ENCODE measurements around the gene ELMO1.

Gene ELMO1

DNA sequence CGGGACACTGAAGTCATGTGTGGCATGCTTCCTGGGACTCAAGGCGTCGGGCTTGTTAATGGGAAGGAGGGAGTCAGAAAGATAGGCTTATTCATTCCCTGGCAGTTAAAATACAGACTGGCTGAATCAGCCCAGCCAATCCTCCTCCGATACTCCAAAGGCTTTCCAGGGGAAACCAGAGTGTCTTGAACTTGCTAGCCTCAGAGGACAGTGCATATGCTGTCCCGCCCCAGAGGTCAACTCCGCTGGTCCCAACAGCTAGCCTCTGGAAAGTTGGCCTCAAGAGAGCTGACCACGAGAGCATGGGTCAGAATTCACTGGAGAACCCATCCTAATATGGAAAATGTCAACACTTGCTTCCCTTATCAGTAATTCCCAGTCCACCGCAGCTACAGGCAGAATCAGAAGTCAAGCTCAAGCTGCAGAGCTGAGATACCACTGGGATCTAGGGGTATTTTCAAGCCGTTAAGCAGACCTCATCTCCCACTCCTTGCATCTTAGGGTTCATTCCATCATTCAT lies 43.0 kb downstream of the ELMO1 start:
- DNase-seq: no peak

DNA sequence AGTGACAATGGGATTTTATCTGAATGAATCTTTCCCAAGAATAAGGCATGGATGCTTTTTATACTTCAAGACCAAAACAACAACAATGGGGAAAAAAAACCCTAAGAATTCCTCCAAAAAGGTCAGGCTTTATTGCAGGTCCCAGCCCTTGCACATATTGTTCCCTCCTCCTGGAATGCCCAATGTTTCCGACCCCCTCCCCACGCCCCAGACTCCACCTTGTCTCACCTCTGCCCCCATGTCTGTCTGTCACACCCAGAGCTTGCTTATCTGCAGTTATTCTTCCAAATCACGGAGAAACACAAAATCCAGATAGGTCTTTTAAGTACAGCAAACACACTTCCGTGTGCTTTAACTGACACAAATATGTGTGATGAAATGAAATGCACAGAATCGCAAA lies 43.5 kb downstream of the ELMO1 start:
- DNase-seq: no peak

DNA sequence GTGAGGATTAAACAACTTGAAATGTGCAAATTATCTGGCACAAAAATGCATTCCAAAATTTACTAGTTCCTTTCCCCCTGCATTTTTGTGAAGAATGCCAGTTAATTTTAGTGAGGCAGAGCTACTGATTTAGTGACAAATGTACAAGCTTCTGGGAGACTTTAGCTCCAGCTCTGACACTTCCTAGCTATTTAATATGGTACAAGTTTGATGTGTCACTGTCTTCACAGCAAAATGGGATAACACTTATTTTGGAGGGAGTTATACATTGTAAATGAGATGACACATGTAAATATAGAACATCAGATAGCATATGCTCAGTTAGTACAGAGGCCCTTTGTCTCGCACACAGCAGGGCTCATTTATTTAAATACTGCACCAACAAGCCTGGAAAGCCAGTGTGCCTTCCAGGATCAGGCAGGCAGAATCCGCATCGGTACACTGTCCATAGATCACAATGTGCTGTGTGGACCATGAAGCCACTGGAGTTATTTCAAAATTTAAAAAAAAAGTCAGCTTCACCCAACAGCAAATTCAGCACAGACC lies 48.7 kb downstream of the ELMO1 start:
- no peak for DNase-seq

DNA sequence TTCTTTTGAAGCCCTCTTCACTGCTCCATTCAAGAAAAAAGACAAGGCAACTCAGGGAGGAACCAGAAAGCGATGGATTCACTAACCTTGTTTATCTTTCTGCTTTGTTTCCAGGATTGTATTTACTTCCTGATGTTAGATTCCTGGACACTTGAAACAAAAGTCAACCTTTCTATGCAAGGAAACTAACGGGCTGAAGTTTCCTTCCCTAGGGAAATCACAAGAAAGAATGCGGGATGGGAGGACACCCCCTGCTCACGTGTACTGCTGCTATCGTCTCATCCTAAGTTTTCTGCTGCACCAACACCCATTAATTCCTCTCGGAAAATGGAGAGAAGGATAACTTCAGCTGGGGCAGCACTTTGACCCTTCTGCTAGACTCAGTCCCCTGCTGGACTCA lies 50.3 kb downstream of the ELMO1 start:
- no peak for DNase-seq

DNA sequence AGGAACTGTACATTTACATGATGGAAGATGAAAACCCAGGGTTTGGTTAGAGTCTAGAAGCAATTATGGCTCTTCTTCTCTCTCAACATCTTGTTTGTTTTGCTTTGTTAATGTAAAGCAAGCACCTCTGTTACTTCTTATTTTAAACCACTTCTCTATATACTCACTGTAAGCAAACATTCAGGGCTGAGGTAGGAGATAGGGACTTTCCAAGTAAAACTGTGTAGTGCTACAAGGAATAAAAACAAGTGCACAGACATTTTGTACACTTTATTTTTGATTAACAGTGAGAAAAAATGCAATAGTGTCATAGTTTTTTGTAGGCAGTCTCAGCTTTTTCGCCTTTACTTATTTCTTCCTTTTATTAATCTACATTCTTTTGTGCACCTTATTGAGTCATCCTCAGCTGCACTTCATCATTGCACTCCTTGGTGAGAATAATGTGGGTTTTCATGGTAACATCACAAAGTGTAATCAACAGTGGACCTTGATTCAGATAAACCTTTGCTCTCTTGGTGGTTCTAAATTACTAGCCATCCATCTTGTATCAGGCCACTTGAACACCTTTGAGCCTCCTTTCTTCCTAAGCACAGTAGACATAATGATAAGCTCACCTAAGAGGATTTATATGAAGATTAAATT lies 52.9 kb downstream of the ELMO1 start:
- peak in 2 of 3 donors; percentile 14 to 27 for DNase-seq

DNA sequence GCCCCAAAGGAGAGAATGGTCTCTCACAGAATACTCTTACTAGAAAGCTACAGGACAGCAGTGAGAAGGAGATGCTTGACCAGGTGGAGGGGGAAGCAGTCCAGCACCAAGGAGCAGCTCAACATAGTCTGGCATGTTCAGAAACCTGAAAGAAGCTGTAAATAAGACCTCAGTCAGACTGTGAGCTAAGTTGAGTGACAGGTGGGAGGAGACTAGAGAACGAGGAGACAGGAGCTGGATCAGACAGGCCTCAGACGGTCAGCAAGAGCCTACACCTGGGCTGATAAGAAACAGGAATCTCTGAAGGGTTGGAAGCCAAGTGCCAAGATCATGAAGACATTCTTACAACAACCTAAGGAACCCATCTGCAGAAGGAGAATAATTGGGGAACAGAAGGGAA lies 54.5 kb downstream of the ELMO1 start:
- DNase-seq: no peak

DNA sequence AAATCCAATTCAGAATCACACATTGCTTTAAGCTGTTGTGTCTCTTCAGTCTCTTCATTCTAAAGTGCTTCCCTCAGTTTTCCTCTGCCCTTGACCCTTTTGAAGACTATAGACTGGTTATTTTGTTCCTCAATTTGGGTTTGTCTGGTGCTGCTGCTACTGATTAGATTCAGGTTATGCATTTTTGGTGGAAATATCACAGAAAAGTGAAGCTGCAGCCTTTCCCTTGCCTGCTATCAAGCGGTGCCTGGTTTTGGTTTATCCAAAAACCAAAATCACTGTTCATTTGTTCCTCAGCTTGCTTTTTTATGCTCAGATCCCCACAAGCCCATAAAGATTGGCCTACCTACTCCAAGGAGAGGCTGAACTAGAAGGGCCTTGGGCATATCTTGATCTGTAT lies 55.2 kb downstream of the ELMO1 start:
- no peak for DNase-seq

DNA sequence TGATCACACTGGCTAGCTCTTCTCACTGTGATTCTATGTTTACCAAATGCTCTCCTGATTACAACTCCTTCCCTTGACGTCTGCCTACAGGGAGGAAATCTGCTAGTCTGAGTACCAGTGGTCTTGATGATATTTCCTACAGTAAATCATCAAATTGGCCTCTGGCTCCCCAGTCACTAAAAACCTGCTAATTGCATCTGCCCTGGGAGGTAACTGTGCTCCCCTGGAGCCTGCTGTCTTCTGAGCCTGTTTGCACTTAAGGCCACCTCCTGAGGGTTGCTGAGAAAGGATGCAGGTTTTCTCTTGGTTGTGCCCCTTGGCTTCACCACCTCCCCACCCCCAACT lies 56.0 kb downstream of the ELMO1 start:
- DNase-seq: no peak

DNA sequence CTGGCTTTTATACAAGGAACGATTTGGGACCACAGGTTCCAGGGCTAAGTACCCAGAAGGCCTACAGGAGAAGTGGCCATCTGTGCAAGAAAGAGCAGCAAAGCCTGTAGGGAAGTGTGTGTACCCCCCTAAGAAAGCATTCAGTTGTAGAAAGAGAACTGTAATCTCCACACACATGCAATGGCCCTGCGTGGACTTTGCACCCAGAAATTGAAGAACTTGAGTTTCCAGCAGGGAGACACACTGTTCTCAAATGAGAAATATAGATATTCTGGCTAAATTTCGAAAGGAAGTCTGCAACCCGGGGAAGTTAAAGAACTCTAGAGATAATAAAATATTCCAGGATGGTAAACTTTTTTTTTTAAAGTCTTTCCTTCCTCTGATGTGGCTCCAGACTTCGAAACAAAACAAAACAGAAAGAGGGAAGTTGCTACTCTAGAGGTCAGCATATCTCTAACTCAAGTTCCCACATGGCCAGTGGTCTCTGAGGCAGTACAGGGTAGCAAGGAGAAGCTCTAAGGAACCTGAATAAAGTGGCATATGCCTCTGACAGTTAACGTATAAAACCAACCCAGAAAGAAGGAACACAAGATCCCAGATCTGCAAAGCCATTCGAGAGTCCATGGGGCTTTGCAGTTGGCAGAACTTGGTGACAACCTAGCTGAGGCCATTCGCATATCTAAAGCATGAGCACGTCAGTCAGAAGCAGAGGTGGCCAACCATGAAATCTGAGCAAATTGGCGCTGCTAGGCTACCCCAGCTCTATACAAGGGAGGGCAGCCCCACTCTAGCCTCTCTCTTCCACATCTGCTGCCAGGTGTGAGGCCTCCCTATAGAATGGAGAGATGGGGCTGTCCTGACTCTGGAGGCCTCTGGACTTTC lies 56.6 kb downstream of the ELMO1 start:
- DNase-seq: peak; percentile 58 to 67 (median 62)

DNA sequence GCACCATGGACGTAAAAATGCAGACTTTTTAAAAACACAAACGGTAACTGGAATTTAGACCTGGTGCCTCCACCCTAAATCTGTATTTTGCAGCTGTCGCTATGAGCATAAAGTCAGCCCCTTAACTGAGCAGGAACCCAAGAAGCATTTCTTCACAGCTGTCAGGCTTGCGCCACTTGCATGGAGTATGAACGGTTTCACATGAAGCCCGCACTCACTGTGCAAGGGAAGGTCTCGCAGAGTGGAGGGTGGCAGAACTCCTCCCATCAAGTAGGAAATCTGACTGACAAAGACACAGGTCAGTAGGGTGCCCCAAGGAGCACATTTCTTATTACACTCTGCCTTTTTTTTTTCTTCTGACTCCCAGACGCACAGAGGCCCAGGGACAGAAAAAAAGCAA lies 58.5 kb downstream of the ELMO1 start:
- peak in 2 of 3 donors; percentile 26 to 29 for DNase-seq

DNA sequence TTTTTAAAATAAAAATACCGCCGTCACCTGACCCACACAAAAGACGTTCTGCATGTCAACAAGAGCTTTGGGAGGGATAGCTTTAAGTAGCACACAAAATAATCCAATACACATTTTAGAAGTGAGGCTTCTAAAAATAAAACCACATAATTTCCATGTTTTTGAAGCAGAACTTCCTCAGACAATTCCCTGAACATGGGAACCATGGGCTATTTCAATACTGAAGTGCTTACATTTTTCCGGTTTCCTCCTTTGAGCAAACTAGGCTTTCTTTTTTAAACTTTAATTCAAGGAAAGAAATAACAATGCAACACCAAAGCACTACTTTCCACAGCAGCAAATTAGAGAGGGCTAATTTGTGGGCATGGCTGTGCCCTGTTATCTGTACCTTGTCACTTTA lies 59.9 kb downstream of the ELMO1 start:
- DNase-seq: no peak

DNA sequence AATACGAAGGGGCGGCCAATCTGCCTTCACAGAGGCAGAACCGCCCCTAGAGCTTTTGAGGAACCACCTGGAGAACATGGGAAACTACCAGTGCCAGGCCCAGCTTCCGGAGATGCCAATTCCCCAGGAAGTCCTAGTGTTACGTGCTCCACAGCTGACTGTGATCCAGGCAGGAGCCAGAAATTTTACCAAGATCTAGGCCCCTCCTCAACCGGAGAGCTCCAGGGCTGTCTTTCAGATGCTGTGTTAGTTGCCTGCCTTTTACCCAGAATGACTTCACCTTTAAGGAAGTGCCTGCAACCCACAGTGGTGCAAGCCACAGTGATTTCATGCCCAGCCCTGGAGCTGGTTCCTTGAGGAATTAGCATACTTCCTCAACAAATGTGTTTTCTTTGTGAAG lies 62.9 kb downstream of the ELMO1 start:
- peak; percentile 78 to 83 (median 79) for DNase-seq

DNA sequence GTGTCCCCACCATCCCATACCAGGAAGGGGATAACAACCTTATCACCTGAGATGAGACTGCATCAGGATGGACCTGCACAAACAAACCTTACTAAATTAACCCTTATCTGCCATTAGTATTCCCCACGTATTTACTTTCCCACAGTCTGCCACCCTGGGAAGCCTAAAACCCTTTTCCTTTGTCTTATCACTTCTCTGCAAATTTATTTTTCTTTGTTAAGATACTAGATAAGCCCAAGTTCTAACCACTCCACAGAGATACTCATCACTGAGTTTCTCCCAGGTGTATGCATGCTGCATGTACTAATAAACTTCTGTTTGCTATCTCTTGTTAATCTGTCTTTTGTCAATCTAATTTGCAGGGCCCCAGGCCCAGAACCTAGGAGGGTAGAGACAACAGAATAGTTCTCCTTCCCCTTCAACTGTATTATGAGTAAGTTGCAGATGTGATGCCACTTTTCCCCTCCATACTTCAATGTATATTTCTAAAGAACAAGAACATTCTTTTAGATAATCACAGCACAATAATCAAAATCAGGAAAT lies 66.0 kb downstream of the ELMO1 start:
- no peak for DNase-seq

DNA sequence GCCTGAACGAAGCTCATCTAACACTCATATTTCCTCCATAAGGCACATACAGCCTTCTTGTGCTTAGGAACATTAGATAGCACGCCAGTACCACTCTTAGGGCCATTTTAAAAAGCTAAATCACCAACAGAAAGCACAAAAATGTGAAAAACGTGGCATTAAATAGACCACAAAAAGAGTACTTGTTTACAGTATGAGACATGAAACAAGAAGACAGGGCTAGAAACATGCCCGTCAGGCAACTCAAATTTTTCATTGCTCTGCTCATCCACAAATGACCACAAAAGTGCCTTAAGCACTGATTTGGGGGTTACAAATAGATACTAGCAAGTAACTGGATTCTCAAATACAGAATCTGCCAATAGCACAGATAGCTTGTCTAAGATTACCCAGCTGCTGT lies 67.8 kb downstream of the ELMO1 start:
- DNase-seq: no peak

DNA sequence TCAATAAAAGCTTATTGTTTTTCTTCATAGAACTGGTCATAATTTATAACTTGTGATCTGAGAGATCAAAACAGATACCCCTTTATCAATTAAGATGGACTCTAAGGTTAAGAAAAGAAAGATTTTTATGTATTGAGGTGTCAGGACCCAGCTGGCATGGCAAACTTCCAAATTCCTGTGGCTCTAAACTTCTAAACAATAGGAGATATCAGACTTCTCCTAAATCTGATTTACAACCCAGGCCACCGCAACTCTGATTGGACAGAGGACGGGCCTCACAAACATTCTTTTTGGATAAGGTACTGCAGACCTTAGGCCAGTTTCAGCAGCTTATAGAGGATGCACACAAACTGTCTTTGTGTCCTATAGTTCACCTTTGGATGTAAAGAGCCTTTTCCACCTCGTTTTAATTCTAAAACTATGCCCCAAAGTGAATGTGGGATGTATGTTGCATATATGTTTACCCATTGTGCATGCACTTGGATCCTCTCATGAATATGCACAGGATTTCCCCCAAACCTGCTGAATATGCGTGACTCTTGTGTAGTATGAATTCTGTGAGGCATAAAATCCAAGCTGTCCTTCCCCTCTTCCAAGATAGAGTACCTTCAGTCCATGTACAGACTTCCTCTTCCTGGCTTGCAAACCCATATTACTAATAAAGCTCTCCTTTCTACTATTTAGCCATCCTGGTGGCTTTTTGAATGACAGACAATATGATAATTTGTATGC lies 69.0 kb downstream of the ELMO1 start:
- DNase-seq: no peak

DNA sequence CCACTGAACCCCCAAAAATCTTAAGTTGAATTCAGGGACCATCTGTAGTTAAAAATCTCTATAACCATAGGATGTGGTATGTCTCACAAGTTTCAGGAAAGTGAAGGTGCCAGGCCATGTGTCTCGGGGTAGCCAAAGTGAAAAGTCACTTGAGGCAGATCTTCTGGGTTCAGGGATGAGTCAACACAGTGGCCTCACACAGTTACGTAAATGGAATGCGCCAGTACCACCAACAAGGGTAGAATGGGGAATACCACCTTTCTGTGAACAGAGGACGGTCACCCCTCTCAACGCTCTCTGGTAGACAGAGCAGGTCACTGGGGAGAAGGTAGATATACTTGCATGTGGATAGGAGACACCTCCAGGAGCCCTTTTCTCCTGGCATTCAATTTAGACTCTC lies 71.4 kb downstream of the ELMO1 start:
- DNase-seq: no peak

DNA sequence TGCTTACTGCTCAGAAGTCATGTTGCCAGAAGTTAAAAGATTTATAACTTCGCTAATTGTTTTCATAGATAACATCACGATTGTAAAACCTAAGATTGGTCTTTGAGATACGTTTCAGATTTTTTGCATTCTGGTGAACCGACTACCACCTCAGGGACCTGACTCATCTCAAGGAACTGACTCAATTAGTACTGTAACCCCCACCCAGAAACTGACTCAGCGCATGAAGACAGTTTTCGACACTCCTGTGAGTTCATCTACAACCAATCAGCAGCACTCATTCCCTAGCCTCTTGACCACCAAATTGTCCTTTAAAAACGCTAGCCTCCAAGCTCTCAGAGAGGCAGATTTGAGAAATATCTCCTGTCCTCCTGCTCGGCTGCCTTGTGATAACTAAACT lies 72.3 kb downstream of the ELMO1 start:
- DNase-seq: peak in 2 of 3 donors; percentile 22 to 31

DNA sequence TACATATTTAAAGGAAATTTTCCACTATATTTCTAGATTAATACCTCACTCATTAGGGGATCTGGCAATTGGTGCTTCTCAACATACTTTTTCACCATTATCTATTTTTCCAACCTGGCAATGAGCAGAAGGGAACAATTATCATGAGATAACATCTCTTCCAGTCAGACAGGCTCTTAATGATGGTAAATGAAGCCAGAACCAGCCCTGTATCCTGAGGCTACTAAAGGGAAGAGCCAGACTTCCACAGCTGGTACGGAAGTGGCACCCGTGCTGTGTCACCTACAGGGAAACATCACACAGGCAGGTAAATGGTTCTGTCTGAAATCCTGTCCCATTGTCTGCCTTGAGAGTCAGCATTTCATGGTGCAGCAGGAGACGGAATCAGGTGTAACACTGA lies 75.9 kb downstream of the ELMO1 start:
- no peak for DNase-seq

DNA sequence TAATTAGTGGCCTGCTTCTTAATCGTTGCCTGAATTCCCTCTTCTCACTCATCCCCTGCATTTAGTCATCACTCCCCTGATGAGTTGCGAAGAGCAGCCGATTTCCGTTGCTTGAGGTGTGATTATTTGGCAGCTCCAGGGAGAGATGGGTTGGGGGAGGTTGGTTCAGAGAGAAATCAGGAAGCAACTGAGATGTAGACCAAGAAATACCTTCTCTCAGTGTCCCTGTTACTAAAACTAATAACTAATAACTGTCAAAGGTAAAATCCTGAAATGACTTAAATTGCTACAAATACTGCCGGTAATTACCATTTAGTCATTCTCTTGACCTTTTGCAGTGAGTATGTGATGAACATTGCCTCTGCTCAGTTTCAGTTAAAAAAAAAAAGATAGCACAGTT lies 76.9 kb downstream of the ELMO1 start:
- DNase-seq: no peak

DNA sequence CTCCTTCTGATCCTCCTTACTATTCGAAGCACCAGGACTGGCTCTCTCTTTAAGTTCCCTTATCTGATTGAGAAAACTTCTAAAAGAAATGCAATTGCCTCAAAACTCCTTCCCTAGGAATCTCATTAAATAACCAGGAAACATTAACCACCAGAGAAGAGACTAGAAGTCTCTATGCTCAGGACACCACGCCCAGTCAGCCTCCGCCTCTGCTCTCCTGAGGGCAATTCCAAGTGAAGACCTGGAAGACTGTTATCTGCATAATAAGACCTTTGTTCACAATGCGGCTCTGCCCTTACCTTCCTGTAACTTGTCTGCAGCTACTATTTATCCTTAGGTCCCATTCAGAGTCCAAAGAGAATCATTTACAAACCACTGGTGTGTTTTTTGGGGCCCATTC lies 78.8 kb downstream of the ELMO1 start:
- DNase-seq: no peak

DNA sequence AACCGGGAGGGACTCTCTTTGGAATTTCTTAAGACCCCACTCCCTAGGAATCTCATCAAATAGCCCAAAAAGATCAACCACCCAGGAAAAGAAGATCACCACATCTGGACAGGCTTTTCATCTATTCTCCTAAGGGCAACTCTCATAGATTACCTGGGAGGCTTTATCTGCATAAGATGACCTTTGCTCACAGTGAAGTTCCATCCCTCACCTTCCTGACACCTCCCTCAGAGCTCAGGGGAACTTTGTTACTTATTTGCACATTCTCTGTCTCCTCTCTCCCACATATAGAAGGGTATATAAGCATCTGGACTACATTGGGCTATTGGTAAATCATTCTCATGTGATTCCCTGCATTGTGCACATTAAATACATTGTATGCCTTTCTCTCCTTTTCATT lies 80.1 kb downstream of the ELMO1 start:
- no peak for DNase-seq

DNA sequence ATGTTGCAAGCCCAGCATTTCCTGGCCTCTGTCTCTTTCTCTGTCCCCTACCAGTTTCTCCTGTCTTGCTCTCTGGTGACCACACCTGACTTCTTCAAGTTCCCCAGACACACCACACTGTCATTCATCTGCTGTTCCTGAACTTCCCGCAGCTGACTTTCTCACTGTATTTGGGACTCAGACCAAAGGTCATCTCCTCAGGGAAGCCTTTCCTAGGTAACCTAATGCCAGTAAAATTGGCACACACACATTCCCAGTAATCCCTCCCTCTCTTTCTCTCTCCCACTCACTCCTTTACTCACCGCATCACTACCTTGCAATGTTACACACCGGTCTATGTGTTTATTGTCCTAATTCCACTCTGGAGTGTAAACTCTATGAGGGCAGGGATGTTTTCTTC lies 81.7 kb downstream of the ELMO1 start:
- no peak for DNase-seq

DNA sequence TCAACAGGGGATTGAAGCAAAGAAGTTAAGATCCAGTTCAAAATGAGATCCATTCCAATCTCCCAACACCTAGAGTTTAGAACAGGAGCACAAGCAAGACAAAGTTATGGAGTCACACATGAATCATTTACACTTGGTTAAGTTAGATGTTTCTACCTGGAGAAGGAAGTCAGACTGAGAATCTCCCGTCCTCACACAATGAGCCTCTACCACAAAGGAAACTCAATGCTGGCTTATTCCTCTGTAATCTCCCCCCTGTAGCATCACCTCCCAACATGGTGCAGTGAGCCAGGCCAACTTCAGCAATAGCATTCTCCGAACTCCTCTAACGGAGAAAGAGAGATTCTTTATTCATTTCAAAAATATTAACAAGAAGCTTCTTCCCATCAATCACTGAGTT lies 82.2 kb downstream of the ELMO1 start:
- DNase-seq: no peak
